GM12878 (cell line): ENCODE data around the gene FOS. TPM values are rescaled to one million over a fixed set of nuclear protein-coding genes. Genes with fewer than 3 reads are reported as not detected.
A peak's percentile ranks its signal among the peaks of the same experiment; 100 is the strongest.

Experiments
- ATAC-seq: fragments of 200-7000 bp; cut with Tn5 transposase; 3 replicates; pipeline ENCODE4 v1.9.1; 2020; ENCODE audit warnings: mild to moderate bottlenecking, moderate library complexity
- BruUV-seq: library from RNA; stranded (reverse); fragments of 400-500 nt; replicated peaks from 2 replicates; lab custom pipeline; 2021; lab: Mats Ljungman, UMichigan
- CTCF ChIA-PET: fragments of 300-600 bp; sonication (Branson Sonifier 250); formaldehyde crosslinking; extraction: SDS; loops from one replicate; lab custom pipeline; 2021; ENCODE audit warnings: inconsistent platforms; lab: Yijun Ruan, JAX
- POLR2A ChIA-PET: fragments of 350-600 bp; formaldehyde crosslinking; extraction: SDS; loops from one replicate; lab custom pipeline; 2021; ENCODE audit warnings: inconsistent platforms; lab: Charles Lee
- RAD21 ChIA-PET: fragments of 300-600 bp; sonication (Branson Sonifier 250); formaldehyde crosslinking; loops from one replicate; lab custom pipeline; 2023; ENCODE audit warnings: antibody characterized with exemption; ENCODE audit not compliant: unreplicated experiment; lab: Charles Lee
- SMC1A ChIA-PET: fragments of 300-600 bp; sonication (Branson Sonifier 250); formaldehyde crosslinking; loops from one replicate; lab custom pipeline; 2023; ENCODE audit not compliant: unreplicated experiment, uncharacterized antibody; lab: Charles Lee
- DNase-seq: peaks from one replicate; pipeline ENCODE4 v3.0.0-alpha.2; 2011; ENCODE audit warnings: low read depth, low spot score
- FAIRE-seq: peaks from 3 replicates; lab custom pipeline; 2011; peaks lifted over from hg19 to GRCh38; lab: Jason Lieb, UNC
- H2AFZ ChIP-seq: 2 replicates; pipeline ENCODE4 v1.6.0; 2011; ENCODE audit warnings: low read depth, low read length, control low read depth; ENCODE audit not compliant: control insufficient read depth
- H3K27ac ChIP-seq: 2 replicates; pipeline ENCODE4 v1.5.1; 2011; ENCODE audit warnings: control low read depth; ENCODE audit not compliant: control insufficient read depth, insufficient read depth
- H3K27me3 ChIP-seq, 2 experiments: replicated peaks in 1 of 2; 2 replicates each; pipeline versions ENCODE4 v1.6.0 to v1.6.1; 2011; ENCODE audit warnings: low read length in 1 of 2; ENCODE audit not compliant: control insufficient read depth in 2 of 2, insufficient read depth in 2 of 2
- H3K36me3 ChIP-seq, 2 experiments: 2 replicates each; pipeline ENCODE4 v1.5.1; 2011; ENCODE audit warnings: low read length in 1 of 2; ENCODE audit not compliant: control insufficient read depth in 2 of 2, insufficient read depth in 2 of 2
- H3K4me1 ChIP-seq: 2 replicates; pipeline ENCODE4 v1.6.1; 2011; ENCODE audit warnings: mild to moderate bottlenecking, low read length, moderate library complexity, mixed read lengths; ENCODE audit not compliant: control insufficient read depth, insufficient read depth
- H3K4me2 ChIP-seq: 2 replicates; pipeline ENCODE4 v1.6.0; 2011; ENCODE audit warnings: control low read depth; ENCODE audit not compliant: control insufficient read depth, insufficient read depth
- H3K4me3 ChIP-seq: fragments of 200-600 bp; sonication (generic); 2 replicates; pipeline ENCODE4 v1.5.1; 2016
- H3K79me2 ChIP-seq: 2 replicates; pipeline ENCODE4 v1.6.0; 2011; ENCODE audit warnings: low read length; ENCODE audit not compliant: control insufficient read depth, insufficient read depth
- H3K9ac ChIP-seq: 2 replicates; pipeline ENCODE4 v1.8.0; 2011; ENCODE audit warnings: low read length, control low read depth, mixed read lengths; ENCODE audit not compliant: control insufficient read depth, insufficient read depth
- H3K9me3 ChIP-seq: replicated peaks from 3 replicates; pipeline ENCODE4 v1.5.1; 2011; ENCODE audit warnings: mild to moderate bottlenecking, low read length; ENCODE audit not compliant: control insufficient read depth, insufficient read depth
- H4K20me1 ChIP-seq: 2 replicates; pipeline ENCODE4 v1.6.0; 2011; ENCODE audit not compliant: control insufficient read depth, insufficient read depth
- BHLHE40 ChIP-seq, 2 experiments: fragments of 450-650 bp in 1 of 2; IDR thresholded peaks; 2 replicates each; pipeline ENCODE4 v1.6.1; 2011 to 2017; ENCODE audit warnings: low read depth in 2 of 2, borderline replicate concordance in 1 of 2, improper control_type of control experiment in 1 of 2, low read length in 1 of 2, mild to moderate bottlenecking in 1 of 2
- CEBPB ChIP-seq, 2 experiments: fragments of 150-350 bp in 1 of 2; IDR thresholded peaks; 2 replicates each; pipeline ENCODE4 v1.6.1; 2012 to 2014; ENCODE audit warnings: low read depth in 2 of 2, low read length in 2 of 2, borderline replicate concordance in 1 of 2, inconsistent platforms in 1 of 2
- CHD4 ChIP-seq: fragments of 200-600 bp; sonication (generic); IDR thresholded peaks from 2 replicates; pipeline ENCODE4 v1.6.1; 2016; ENCODE audit warnings: mild to moderate bottlenecking
- FOS ChIP-seq: IDR thresholded peaks from 3 replicates; pipeline ENCODE4 v1.6.1; 2011; ENCODE audit warnings: borderline replicate concordance; ENCODE audit not compliant: insufficient read length; ENCODE audit errors: extremely low read depth
- MEF2A ChIP-seq: IDR thresholded peaks from 2 replicates; pipeline ENCODE4 v1.6.1; 2011; ENCODE audit warnings: low read depth, mild to moderate bottlenecking, low read length, moderate library complexity; ENCODE audit not compliant: insufficient read depth
- SIX5 ChIP-seq: IDR thresholded peaks from 2 replicates; pipeline ENCODE4 v1.6.1; 2011; ENCODE audit warnings: mild to moderate bottlenecking, low read depth, low read length, moderate library complexity; ENCODE audit not compliant: severe bottlenecking
- SMARCA5 ChIP-seq: fragments of 450-650 bp; IDR thresholded peaks from 2 replicates; pipeline ENCODE4 v1.6.1; 2017; ENCODE audit warnings: mild to moderate bottlenecking
- TBL1XR1 ChIP-seq: IDR thresholded peaks from 2 replicates; pipeline ENCODE4 v1.6.1; 2012; ENCODE audit warnings: low read depth, low read length, improper control_type of control experiment
- TCF12 ChIP-seq: IDR thresholded peaks from 2 replicates; pipeline ENCODE4 v1.6.1; 2011; ENCODE audit warnings: low read depth, mild to moderate bottlenecking, low read length
- ZBTB33 ChIP-seq: fragments of 450-650 bp; IDR thresholded peaks from 2 replicates; pipeline ENCODE4 v1.6.1; 2017; ENCODE audit warnings: mild to moderate bottlenecking
- ZNF217 ChIP-seq: fragments of 450-650 bp; IDR thresholded peaks from 2 replicates; pipeline ENCODE4 v1.6.1; 2017; ENCODE audit warnings: antibody characterized with exemption, mild to moderate bottlenecking
- WGBS: methylation state at CpG from one replicate; pipeline ENCODE4 v1.1.6; 2016; ENCODE audit warnings: low lambda C conversion rate; ENCODE audit not compliant: insufficient replicate concordance, insufficient coverage; ENCODE audit errors: missing lambda C conversion rate; 5-methylcytosine and 5-hydroxymethylcytosine counted together
- in situ Hi-C: fragments of 300-500 bp; cut with MboI; formaldehyde crosslinking; loops from 9 replicates; pipeline ENCODE4 v1.14.3; 2018; ENCODE audit warnings: mixed read lengths
- intact Hi-C: fragments of 100-400 bp; cut with micrococcal nuclease; formaldehyde crosslinking; loops from one replicate; pipeline ENCODE4 v1.14.2; 2022; ENCODE audit not compliant: unreplicated experiment
- polyA plus RNA-seq, 11 experiments: library from polyadenylated mRNA; depleted of rRNA in 4 of 11; unstranded in 6 of 11; stranded (reverse) in 5 of 11; fragments of >200 nt; fragmentation: Nextera tagmentation in 4 of 11; fragmentation: Illumina TruSeq in 1 of 11; extraction: Ambion mirVana in 4 of 11; extraction: Trizol in 1 of 11; gene quantifications; 1 replicate in 1 of 11; 2 replicates in 10 of 11; pipeline versions ENCODE4 v1.2.1 to v1.2.3, GENCODE V29; 2011 to 2016; ENCODE audit warnings: inconsistent platforms in 2 of 11, missing spikeins in 2 of 11, low read depth in 1 of 11
- total RNA-seq, 4 experiments: library from RNA; depleted of rRNA in 3 of 4; stranded (reverse); fragments of >200 nt in 3 of 4; fragmentation: Illumina TruSeq in 1 of 4; extraction: Trizol in 1 of 4; gene quantifications; 2 replicates each; pipeline versions ENCODE4 v1.2.1 to v1.2.3, GENCODE V29; 2013 to 2021

FOS gene
- total and polyA plus RNA-seq, 10 of the 15 experiments (the other 5 are each of a cell fraction or from before 2014, with no cell fraction given) = 0.02 to 0.95 (median 0.38) TPM

GRCh38 chr14:75249958-75250336, 28.7 kb upstream of the FOS start:
- ChIA-PET RAD21 (interaction anchor here (1.0 to 4.0 kb wide), 4 partner anchors 9 to 27 kb away, joined by 3 to 12 read pairs (median 3); no protein-coding TSS in a partner anchor), POLR2A (interaction anchor here (2.9 kb wide), 1 partner anchor 9 kb away, joined by 11 read pairs; no protein-coding TSS in a partner anchor), CTCF (interaction anchor here (0.5 to 1.8 kb wide), 5 partner anchors 17 to 230 kb away, joined by 3 to 5 read pairs (median 4); no protein-coding TSS in a partner anchor), SMC1A (interaction anchor here (0.7 to 2.1 kb wide), 9 partner anchors 9 to 124 kb away, joined by 3 to 8 read pairs (median 5); no protein-coding TSS in a partner anchor)
- no peak for FAIRE-seq
- TF ChIP-seq TCF12 (0 out of 2 replicates have a peak, but pooled peaks have one; percentile 18), ZBTB33 (no peak), FOS (no peak), MEF2A (no peak), BHLHE40 (IDR thresholded peaks at IDR 0.05; ENCODE audit: borderline replicate concordance in 1 of 2, low read depth in 2 of 2, low read length in 1 of 2) (peak in 1 of 2 experiments; percentile 18; a peak in 1 of 4 replicates), SIX5 (no peak), TBL1XR1 (no peak), CHD4 (no peak), SMARCA5 (peak; percentile 43; the same call in 1 of the 2 replicates), ZNF217 (no peak), CEBPB (IDR thresholded peaks at IDR 0.05; ENCODE audit: borderline replicate concordance in 1 of 2, low read depth in 2 of 2, low read length in 2 of 2) (peak in 1 of 2 experiments; percentile 37; a peak in 1 of 4 replicates)
- Histone ChIP-seq H3K27ac (peak overlapping the region; percentile 57; the same call in 1 of the 2 replicates), H3K79me2 (no peaks in the 10 kb centered on the region), H3K36me3 (no peaks in the 10 kb centered on the region), H3K9me3 (no peaks in the 10 kb centered on the region), H3K9ac (no peak overlapping the region), H3K4me3 (peak overlapping the region; percentile 31; the same call in 1 of the 2 replicates), H3K4me2 (peak overlapping the region; percentile 91), H3K27me3 (peaks cover 4 to 5% of the 10 kb centered on the region in 2 experiments; a peak in 2 of 4 replicates), H2AFZ (no peak overlapping the region), H3K4me1 (peaks cover 36% of the 10 kb centered on the region), H4K20me1 (no peaks in the 10 kb centered on the region)
- ATAC-seq = peak; percentile 38
- DNase-seq = no peak
- intact Hi-C loops (loop anchor here (1.0 to 5.0 kb wide), 4 partner anchors 19 to 118 kb away; partner anchors contain the start of gene TMED10), in situ Hi-C loops (loop anchor here (25.0 kb wide), 1 partner anchor 1488 kb away; a partner anchor contains a TSS)
- WGBS = 35% methylated on average over 2 of the region's 2 CpGs
- BruUV-seq = no TSS peak
